Measurements from ENCODE around the gene RPL39. TPM values are rescaled to one million over a fixed set of nuclear protein-coding genes. Genes with fewer than 3 reads are reported as not detected.

The RPL39 gene
- total RNA-seq, 1 experiment from 2014 or later = 1,826 TPM

DNA sequence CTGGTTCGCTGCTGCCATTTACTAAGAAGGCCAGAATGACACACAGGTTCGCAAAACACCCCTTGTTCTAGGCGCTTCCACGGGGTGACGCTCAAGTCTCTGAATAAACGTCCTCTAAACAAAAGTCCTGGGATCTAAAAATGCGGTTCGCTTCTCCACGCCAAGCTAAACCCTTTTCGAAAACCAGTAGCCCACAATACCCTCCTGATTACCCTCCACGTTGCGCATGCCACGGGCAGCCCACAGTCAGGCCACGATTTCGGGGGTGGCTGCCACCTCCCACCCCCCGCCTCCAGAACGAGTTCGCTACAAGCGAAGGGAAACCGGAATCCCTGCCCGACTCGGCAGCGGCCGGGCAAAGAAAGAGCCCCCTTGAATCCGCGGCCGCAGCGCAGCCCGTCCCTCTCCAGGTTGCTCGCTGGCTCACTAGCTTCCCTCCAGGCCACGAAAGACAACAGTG lies 423 bp downstream of the RPL39 start:
- Mint-ChIP-seq H3K9me3 (ENCODE audit: unreplicated experiment) (no peaks in the 10 kb centered on the region), H3K36me3 (ENCODE audit: insufficient read depth, unreplicated experiment) (peaks cover 53% of the 10 kb centered on the region), H3K27me3 (ENCODE audit: insufficient read depth, unreplicated experiment) (no peaks in the 10 kb centered on the region), H3K4me3 (ENCODE audit: unreplicated experiment) (peak overlapping the region; percentile 82), H3K4me1 (ENCODE audit: insufficient read depth, unreplicated experiment) (no peaks in the 10 kb centered on the region), H3K27ac (ENCODE audit: low read depth, unreplicated experiment) (peak overlapping the region; percentile 96)
- ChIA-PET POLR2A (interaction anchor here (0.8 to 3.1 kb wide), 25 partner anchors 10 to 777 kb away, joined by 3 to 50 read pairs (median 5); partner anchors contain the start of genes NDUFA1, NKAP, NKRF and RNF113A), CTCF (interaction anchor here (1.0 kb wide), 1 partner anchor 79 kb away, joined by 6 read pairs; no protein-coding TSS in a partner anchor)
- TF ChIP-seq, protein P1, sequence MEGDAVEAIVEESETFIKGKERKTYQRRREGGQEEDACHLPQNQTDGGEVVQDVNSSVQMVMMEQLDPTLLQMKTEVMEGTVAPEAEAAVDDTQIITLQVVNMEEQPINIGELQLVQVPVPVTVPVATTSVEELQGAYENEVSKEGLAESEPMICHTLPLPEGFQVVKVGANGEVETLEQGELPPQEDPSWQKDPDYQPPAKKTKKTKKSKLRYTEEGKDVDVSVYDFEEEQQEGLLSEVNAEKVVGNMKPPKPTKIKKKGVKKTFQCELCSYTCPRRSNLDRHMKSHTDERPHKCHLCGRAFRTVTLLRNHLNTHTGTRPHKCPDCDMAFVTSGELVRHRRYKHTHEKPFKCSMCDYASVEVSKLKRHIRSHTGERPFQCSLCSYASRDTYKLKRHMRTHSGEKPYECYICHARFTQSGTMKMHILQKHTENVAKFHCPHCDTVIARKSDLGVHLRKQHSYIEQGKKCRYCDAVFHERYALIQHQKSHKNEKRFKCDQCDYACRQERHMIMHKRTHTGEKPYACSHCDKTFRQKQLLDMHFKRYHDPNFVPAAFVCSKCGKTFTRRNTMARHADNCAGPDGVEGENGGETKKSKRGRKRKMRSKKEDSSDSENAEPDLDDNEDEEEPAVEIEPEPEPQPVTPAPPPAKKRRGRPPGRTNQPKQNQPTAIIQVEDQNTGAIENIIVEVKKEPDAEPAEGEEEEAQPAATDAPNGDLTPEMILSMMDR (IDR thresholded peaks at IDR 0.05; ENCODE audit: unreplicated experiment) = no peak
- BruUV-seq (replicated peaks) = TSS peak; percentile 59
- intact Hi-C loops (cut with micrococcal nuclease) = loop anchor here (1.0 kb wide), 1 partner anchor 80 kb away; the partner anchor contains the start of genes NDUFA1 and RNF113A
- peak; percentile 46 for DNase-seq (ENCODE audit: unreplicated experiment)

DNA sequence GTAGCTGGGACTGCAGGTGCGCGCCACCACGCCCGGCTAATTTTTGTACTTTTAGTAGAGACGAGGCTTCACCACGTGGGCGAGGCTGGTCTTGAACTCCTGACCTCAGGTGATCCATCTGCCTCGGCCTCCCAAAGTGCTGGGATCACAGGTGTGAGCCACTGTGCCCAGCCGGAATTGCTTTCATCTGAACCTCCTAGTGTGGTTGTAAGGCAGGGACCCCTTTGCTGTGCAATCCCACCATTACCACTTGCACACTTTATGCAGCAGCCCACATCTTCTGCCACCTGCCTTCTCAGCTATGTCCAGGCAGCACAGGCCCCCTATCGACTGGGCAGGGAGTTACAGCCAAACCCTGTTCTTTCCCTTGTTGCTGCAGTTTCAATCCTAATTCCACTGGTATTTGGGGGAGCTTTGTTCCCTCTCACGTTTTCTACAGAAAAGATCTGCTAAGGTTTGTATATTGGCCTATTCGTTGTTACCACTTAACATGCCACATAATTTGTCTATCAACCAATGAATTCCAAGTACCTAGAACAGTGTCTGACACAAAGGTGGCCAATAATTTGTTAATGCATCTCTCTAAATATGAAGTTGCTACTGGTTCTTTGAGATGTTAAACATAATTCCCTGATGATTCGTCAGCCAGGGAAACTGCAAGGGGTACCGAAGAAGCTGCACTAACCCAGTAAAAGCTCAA lies 6.5 kb downstream of the RPL39 start:
- intact Hi-C loops (cut with micrococcal nuclease) = no loop called here
- no peak overlapping the region for H3K27ac Mint-ChIP-seq (ENCODE audit: low read depth, unreplicated experiment)

DNA sequence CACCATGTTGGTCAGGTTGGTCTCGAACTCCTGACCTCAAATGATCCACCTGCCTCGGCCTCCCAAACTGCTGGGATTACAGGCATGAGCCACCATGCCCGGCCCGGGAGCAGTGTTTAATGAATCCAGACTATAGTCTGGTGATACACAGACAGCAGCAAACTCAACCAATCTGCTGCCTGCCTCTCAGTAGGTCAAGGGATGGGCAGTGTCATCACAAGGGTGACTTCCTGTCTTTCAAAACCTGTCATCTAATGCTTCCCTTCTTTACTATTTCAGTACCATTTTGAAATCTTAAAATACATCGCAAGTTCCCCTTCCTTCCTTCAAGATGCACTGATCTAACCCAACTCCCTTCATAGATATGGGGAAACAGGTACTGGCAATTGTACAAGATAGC lies 8.4 kb downstream of the RPL39 start:
- H3K27me3 Mint-ChIP-seq (ENCODE audit: insufficient read depth, unreplicated experiment) = no peaks in the 10 kb centered on the region

More for the DNA sequence above, 6.5 kb downstream of the RPL39 start:
- DNase-seq (ENCODE audit: unreplicated experiment) = peak; percentile 47
- H3K36me3 Mint-ChIP-seq (ENCODE audit: insufficient read depth, unreplicated experiment) = peaks cover 77% of the 10 kb centered on the region
- H3K4me1 Mint-ChIP-seq (ENCODE audit: insufficient read depth, unreplicated experiment) = no peaks in the 10 kb centered on the region
- TF ChIP-seq, protein P1 (IDR thresholded peaks at IDR 0.05; ENCODE audit: unreplicated experiment) = peak; percentile 33
- H3K4me3 Mint-ChIP-seq (ENCODE audit: unreplicated experiment) = no peak overlapping the region
- H3K27me3 Mint-ChIP-seq (ENCODE audit: insufficient read depth, unreplicated experiment) = no peaks in the 10 kb centered on the region
- no TSS peak for BruUV-seq (replicated peaks)
- H3K9me3 Mint-ChIP-seq (ENCODE audit: unreplicated experiment) = no peaks in the 10 kb centered on the region
- POLR2A ChIA-PET = no interaction called here
- CTCF ChIA-PET = interaction anchor here (0.6 to 1.2 kb wide), 8 partner anchors 47 to 643 kb away, joined by 3 to 6 read pairs (median 4); no protein-coding TSS in a partner anchor

GRCh38 chrX:119778829-119779228 lies 12.6 kb downstream of the RPL39 start:
- Mint-ChIP-seq H3K4me3 (ENCODE audit: unreplicated experiment) (no peak overlapping the region), H3K27me3 (ENCODE audit: insufficient read depth, unreplicated experiment) (peaks cover 3% of the 10 kb centered on the region), H3K4me1 (ENCODE audit: insufficient read depth, unreplicated experiment) (no peaks in the 10 kb centered on the region), H3K9me3 (ENCODE audit: unreplicated experiment) (no peaks in the 10 kb centered on the region), H3K27ac (ENCODE audit: low read depth, unreplicated experiment) (no peak overlapping the region), H3K36me3 (ENCODE audit: insufficient read depth, unreplicated experiment) (peaks cover 42% of the 10 kb centered on the region)
- intact Hi-C loops (cut with micrococcal nuclease) = no loop called here
- POLR2A ChIA-PET = no interaction called here
- TF ChIP-seq, protein P1 (IDR thresholded peaks at IDR 0.05; ENCODE audit: unreplicated experiment) = no peak
- DNase-seq (ENCODE audit: unreplicated experiment) = no peak
- CTCF ChIA-PET = interaction anchor here (0.9 to 1.1 kb wide), 2 partner anchors 162 to 263 kb away, joined by 5 read pairs; no protein-coding TSS in a partner anchor
- no TSS peak for BruUV-seq (replicated peaks)

More for the DNA sequence above, 8.4 kb downstream of the RPL39 start:
- H3K27ac Mint-ChIP-seq (ENCODE audit: low read depth, unreplicated experiment) = no peak overlapping the region
- DNase-seq (ENCODE audit: unreplicated experiment) = no peak
- no TSS peak for BruUV-seq (replicated peaks)
- TF ChIP-seq, protein P1 (IDR thresholded peaks at IDR 0.05; ENCODE audit: unreplicated experiment) = no peak
- no peaks in the 10 kb centered on the region for H3K4me1 Mint-ChIP-seq (ENCODE audit: insufficient read depth, unreplicated experiment)
- ChIA-PET CTCF (interaction anchor here (0.8 kb wide), 1 partner anchor 24 kb away, joined by 5 read pairs; the partner anchor contains the start of gene SOWAHD), POLR2A (interaction anchor here (0.6 kb wide), 2 partner anchors 8 to 136 kb away, joined by 3 read pairs; no protein-coding TSS in a partner anchor)
- H3K36me3 Mint-ChIP-seq (ENCODE audit: insufficient read depth, unreplicated experiment) = peaks cover 64% of the 10 kb centered on the region
- intact Hi-C loops (cut with micrococcal nuclease) = no loop called here
- no peaks in the 10 kb centered on the region for H3K9me3 Mint-ChIP-seq (ENCODE audit: unreplicated experiment)
- H3K4me3 Mint-ChIP-seq (ENCODE audit: unreplicated experiment) = no peak overlapping the region

Measured in MCF 10A (cell line).